Mesenteric fat pad (tissue), 1 donor: ENCODE measurements around the gene BCAS3. TPM values are rescaled to one million over a fixed set of nuclear protein-coding genes. Genes with fewer than 3 reads are reported as not detected.

Source experiments
- DNase-seq: peaks from one replicate; pipeline ENCODE4 v3.0.0-alpha.2; 2020; ENCODE audit warnings: low spot score
- total RNA-seq: library from RNA; stranded (reverse); fragmentation: NEBNext Ultra II Directional; extraction: Animal tissue kit (Norgen Biotek cat#: 25700); gene quantifications from one replicate; pipeline ENCODE4 v1.2.1, GENCODE V29; 2021
- donor health status: DM: yes; HTN: yes; CAD: no.

The BCAS3 gene
- total RNA-seq, 1 donor from 2014 or later = 20.8 TPM

- DNase-seq = no peak
Observed at GRCh38 chr17:61372436-61372835, 694.8 kb downstream of the BCAS3 start.

GRCh38 chr17:61376931-61377838 is 699.5 kb downstream of the BCAS3 start:
- DNase-seq = no peak

GRCh38 chr17:61378658-61379456 is 701.2 kb downstream of the BCAS3 start:
- no peak for DNase-seq

GRCh38 chr17:61379457-61380216 is 702.0 kb downstream of the BCAS3 start:
- no peak for DNase-seq

- no peak for DNase-seq
Observed at GRCh38 chr17:61380217-61380835, 702.7 kb downstream of the BCAS3 start.

GRCh38 chr17:61380836-61381525 is 703.3 kb downstream of the BCAS3 start:
- no peak for DNase-seq

GRCh38 chr17:61381537-61381936 is 703.9 kb downstream of the BCAS3 start:
- no peak for DNase-seq

- no peak for DNase-seq
Observed at GRCh38 chr17:61382796-61383688, 705.4 kb downstream of the BCAS3 start.

GRCh38 chr17:61383689-61384201 is 706.1 kb downstream of the BCAS3 start:
- DNase-seq = no peak

GRCh38 chr17:61384354-61384691 is 706.7 kb downstream of the BCAS3 start:
- DNase-seq = no peak

GRCh38 chr17:61384692-61385576 is 707.3 kb downstream of the BCAS3 start:
- DNase-seq = no peak

- no peak for DNase-seq
Observed at GRCh38 chr17:61385577-61386236, 708.1 kb downstream of the BCAS3 start.

- DNase-seq = no peak
Observed at GRCh38 chr17:61386251-61386650, 708.6 kb downstream of the BCAS3 start.

GRCh38 chr17:61387011-61387410 is 709.4 kb downstream of the BCAS3 start:
- DNase-seq = no peak

- DNase-seq = no peak
Observed at GRCh38 chr17:61387511-61388305, 710.1 kb downstream of the BCAS3 start.

- no peak for DNase-seq
Observed at GRCh38 chr17:61388561-61389356, 711.1 kb downstream of the BCAS3 start.
